Breast epithelium (tissue), 4 donors: ENCODE results near the gene DDX25. TPM values are rescaled to one million over a fixed set of nuclear protein-coding genes. Genes with fewer than 3 reads are reported as not detected.
A peak's percentile ranks its signal among the peaks of the same experiment; 100 is the strongest.

Experiments used
- DNase-seq, 2 donors: peaks; one replicate each; pipeline ENCODE4 v3.0.0-alpha.2; 2019; ENCODE audit warnings: low spot score in 2 of 2
- H3K27ac ChIP-seq, 2 donors: fragments of 200-600 bp; sonication (generic) in 1 of 2; one replicate each; pipeline ENCODE4 v1.5.1; 2016 to 2019; ENCODE audit warnings: mild to moderate bottlenecking in 1 of 2
- H3K27me3 ChIP-seq, 2 donors: fragments of 200-600 bp; sonication (generic) in 1 of 2; one replicate each; pipeline versions ENCODE4 v1.5.1 to v1.6.0; 2017 to 2019; ENCODE audit warnings: control low read depth in 1 of 2, mild to moderate bottlenecking in 1 of 2
- H3K36me3 ChIP-seq: fragments of 200-600 bp; one replicate; pipeline ENCODE4 v1.5.1; 2019
- H3K4me1 ChIP-seq, 2 donors: fragments of 200-600 bp; sonication (generic); one replicate each; pipeline ENCODE4 v1.5.1; 2016 to 2019; ENCODE audit warnings: control low read depth in 1 of 2
- H3K4me3 ChIP-seq, 3 donors: fragments of 200-600 bp; sonication (generic); 1 replicate in 2 of 3; 2 replicates in 1 of 3; pipeline ENCODE4 v1.5.1; 2016 to 2019; ENCODE audit warnings: mild to moderate bottlenecking in 3 of 3, moderate library complexity in 2 of 3
- H3K9me3 ChIP-seq, 2 donors: fragments of 200-600 bp; sonication (generic) in 1 of 2; one replicate each; pipeline ENCODE4 v1.5.1; 2016 to 2019; ENCODE audit warnings: control low read depth in 1 of 2
- POLR2A ChIP-seq: fragments of 450-650 bp; IDR thresholded peaks from one replicate; pipeline ENCODE4 v1.6.1; 2016; ENCODE audit warnings: antibody characterized with exemption, mild to moderate bottlenecking, moderate library complexity
- POLR2AphosphoS5 ChIP-seq, 3 donors: sonication (generic); formaldehyde crosslinking; IDR thresholded peaks; one replicate each; pipeline ENCODE4 v1.6.1; 2017; ENCODE audit warnings: antibody characterized with exemption in 3 of 3
- intact Hi-C: fragments of 100-400 bp; cut with DNase I; formaldehyde crosslinking; loops from one replicate; pipeline ENCODE4 v1.15.1; 2023; ENCODE audit warnings: low total_unique reads
- total RNA-seq, 3 donors: library from RNA; depleted of rRNA; stranded (reverse); fragments of >200 nt; gene quantifications; one replicate each; pipeline ENCODE4 v1.1.0, GENCODE V29; 2016
- TF ChIP-seq, protein P1 (sequence below), 3 donors: fragments of 450-650 bp; IDR thresholded peaks; one replicate each; pipeline ENCODE4 v1.5.1; 2016 to 2017; ENCODE audit warnings: antibody characterized with exemption in 3 of 3, mild to moderate bottlenecking in 3 of 3, moderate library complexity in 3 of 3

The DDX25 gene
- total RNA-seq, 3 donors from 2014 or later = 0.29 TPM; not detected in 2

DNA sequence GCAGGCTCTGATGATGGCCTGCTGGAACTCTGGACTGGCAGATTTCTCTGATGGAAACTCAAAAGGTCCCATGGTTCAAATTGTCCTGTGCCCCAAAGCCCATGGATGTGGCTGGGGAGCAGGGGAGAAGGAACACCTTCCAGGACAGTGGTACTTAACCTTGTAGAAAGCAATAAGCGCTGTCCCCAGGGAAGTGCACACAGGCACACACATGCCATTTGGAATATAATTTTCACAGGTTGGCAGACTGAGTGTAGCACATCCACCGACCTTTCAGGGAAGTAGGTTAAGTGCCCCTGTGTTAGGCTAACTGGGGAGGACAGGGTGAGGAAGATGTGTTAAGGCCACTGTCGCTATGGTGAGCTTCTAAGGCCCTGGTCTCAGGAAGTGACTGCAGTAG, 17.8 kb downstream of the DDX25 start:
- Histone ChIP-seq H3K27me3 (no peaks in the 10 kb centered on the region), H3K36me3 (no peaks in the 10 kb centered on the region), H3K27ac (no peak overlapping the region), H3K9me3 (no peaks in the 10 kb centered on the region), H3K4me3 (no peak overlapping the region), H3K4me1 (no peaks in the 10 kb centered on the region)
- intact Hi-C loops = no loop called here
- DNase-seq = no peak
- TF ChIP-seq POLR2A (no peak), POLR2AphosphoS5 (IDR thresholded peaks at IDR 0.05) (no peak)
- TF ChIP-seq, protein P1, sequence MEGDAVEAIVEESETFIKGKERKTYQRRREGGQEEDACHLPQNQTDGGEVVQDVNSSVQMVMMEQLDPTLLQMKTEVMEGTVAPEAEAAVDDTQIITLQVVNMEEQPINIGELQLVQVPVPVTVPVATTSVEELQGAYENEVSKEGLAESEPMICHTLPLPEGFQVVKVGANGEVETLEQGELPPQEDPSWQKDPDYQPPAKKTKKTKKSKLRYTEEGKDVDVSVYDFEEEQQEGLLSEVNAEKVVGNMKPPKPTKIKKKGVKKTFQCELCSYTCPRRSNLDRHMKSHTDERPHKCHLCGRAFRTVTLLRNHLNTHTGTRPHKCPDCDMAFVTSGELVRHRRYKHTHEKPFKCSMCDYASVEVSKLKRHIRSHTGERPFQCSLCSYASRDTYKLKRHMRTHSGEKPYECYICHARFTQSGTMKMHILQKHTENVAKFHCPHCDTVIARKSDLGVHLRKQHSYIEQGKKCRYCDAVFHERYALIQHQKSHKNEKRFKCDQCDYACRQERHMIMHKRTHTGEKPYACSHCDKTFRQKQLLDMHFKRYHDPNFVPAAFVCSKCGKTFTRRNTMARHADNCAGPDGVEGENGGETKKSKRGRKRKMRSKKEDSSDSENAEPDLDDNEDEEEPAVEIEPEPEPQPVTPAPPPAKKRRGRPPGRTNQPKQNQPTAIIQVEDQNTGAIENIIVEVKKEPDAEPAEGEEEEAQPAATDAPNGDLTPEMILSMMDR (IDR thresholded peaks at IDR 0.05) = no peak

DNA sequence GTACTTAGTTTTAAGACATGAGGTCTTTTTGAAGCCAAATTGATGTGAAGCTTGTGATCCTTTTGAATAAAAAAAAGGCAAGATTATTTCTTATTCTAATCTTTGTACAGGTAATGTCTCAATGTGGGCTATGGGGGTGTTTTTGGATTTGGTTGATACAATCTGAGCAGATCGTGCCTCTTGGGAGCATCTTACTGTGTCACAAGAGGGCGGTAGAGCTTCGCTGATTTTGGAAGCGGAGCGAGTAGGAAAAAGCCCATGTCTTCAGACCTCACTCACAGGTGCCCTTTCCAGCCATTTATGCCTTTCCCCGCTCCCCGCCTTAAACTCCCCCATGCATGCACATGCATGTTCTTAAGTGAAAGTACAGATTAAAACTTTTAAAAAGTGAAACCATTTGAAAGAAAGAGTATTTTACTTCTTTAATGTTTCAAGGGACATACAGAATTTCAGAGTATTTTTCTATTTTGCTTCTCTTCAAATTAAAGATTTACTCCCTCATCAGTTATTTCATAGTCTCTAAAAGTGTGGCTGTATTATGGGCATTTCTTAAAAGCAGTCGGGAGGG, 18.8 kb downstream of the DDX25 start:
- TF ChIP-seq POLR2A (no peak), POLR2AphosphoS5 (IDR thresholded peaks at IDR 0.05) (no peak)
- TF ChIP-seq, protein P1 (IDR thresholded peaks at IDR 0.05) = peak; percentile 32 to 81 (median 73)
- Histone ChIP-seq H3K4me1 (no peaks in the 10 kb centered on the region), H3K27me3 (no peaks in the 10 kb centered on the region), H3K4me3 (no peak overlapping the region), H3K36me3 (no peaks in the 10 kb centered on the region), H3K9me3 (no peaks in the 10 kb centered on the region), H3K27ac (no peak overlapping the region)
- intact Hi-C loops = no loop called here
- peak in 1 of 2 donors; percentile 48 for DNase-seq

DNA sequence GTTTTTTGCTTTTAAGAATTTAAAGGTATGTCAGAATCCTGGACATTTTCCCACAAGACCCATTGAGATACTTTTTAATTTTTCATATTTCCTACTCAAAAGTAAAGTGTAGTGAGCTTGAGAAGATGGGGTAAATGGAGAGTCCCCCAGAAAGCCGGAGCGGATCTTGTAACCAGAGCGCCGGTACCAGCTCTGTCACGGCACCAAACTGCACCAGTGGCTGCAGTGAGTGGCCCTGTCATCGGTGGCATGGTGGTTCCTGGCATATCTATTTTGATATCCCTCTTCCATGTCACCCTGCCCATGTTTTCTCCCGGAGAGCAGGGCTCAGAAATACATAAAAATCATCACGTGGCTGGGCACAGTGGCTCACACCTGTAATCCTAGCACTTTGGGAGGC, 19.3 kb downstream of the DDX25 start:
- DNase-seq = no peak
- TF ChIP-seq POLR2A (no peak), POLR2AphosphoS5 (IDR thresholded peaks at IDR 0.05) (no peak)
- TF ChIP-seq, protein P1 (IDR thresholded peaks at IDR 0.05) = no peak
- H3K36me3 ChIP-seq = no peaks in the 10 kb centered on the region
- no peaks in the 10 kb centered on the region for H3K27me3 ChIP-seq
- no peaks in the 10 kb centered on the region for H3K9me3 ChIP-seq
- H3K27ac ChIP-seq = no peak overlapping the region
- no peak overlapping the region for H3K4me3 ChIP-seq
- intact Hi-C loops = no loop called here
- H3K4me1 ChIP-seq = no peaks in the 10 kb centered on the region

DNA sequence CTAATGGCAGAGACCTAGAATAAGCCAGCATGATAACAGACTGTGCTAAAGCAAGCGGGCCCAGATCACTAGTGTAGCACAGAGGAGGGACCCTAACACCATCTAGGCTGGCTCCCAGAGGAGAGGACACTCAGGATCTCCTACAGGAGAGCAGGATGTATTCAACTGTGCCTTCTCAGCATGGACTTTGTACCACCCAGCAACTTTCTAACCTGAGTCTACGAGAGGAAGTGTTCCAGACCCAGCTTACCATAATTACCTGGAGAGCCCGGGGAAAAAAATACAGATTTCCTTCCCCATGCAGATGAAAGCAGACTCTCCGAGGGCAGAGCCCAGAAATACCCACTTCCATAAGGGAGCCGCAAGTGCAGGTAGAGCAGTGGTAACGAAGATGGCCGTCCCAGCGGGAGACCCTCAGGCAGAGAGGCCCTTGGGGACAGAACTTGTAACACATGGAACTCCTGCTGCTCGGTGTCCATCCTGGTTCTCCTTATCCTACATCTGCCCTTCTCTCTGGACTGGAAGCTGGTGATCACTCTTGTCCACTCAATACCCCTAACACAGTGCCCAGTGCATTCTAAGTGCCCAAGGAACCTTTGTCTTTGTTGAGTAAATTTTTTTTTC, 20.2 kb downstream of the DDX25 start:
- no peak overlapping the region for H3K27ac ChIP-seq
- TF ChIP-seq POLR2AphosphoS5 (IDR thresholded peaks at IDR 0.05) (no peak), POLR2A (no peak)
- TF ChIP-seq, protein P1 (IDR thresholded peaks at IDR 0.05) = no peak
- intact Hi-C loops = no loop called here
- no peaks in the 10 kb centered on the region for H3K27me3 ChIP-seq
- no peaks in the 10 kb centered on the region for H3K9me3 ChIP-seq
- no peaks in the 10 kb centered on the region for H3K4me1 ChIP-seq
- H3K36me3 ChIP-seq = no peaks in the 10 kb centered on the region
- no peak for DNase-seq
- no peak overlapping the region for H3K4me3 ChIP-seq

DNA sequence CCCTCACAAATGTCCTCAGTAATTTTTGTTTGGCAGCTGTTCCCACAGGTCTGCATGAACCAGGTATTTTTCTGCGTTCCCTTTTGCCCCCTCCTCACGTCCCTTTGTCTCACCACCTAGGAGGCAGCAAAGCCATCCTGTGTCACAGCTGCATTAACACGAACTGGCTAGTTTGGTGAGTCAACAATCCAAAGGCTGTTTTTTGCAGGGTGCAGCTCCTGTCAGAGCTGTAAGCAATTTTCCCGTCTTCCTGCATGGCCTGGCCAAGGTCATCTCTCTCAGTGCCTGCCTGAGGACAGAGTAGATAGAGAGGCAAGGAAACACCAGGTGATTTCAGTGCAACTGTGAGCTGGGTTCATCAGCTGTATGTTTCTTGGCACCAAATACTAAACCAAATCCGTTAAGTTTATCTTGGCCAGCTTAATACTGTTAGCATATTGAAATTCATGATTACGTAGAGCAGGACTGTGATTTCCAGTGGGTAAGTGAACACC, 21.0 kb downstream of the DDX25 start:
- no peaks in the 10 kb centered on the region for H3K36me3 ChIP-seq
- DNase-seq = no peak
- no peak for TF ChIP-seq POLR2AphosphoS5 (IDR thresholded peaks at IDR 0.05)
- no peak for TF ChIP-seq POLR2A
- TF ChIP-seq, protein P1 (IDR thresholded peaks at IDR 0.05) = no peak
- H3K4me1 ChIP-seq = no peaks in the 10 kb centered on the region
- H3K27me3 ChIP-seq = no peaks in the 10 kb centered on the region
- H3K4me3 ChIP-seq = no peak overlapping the region
- intact Hi-C loops = no loop called here
- H3K9me3 ChIP-seq = no peaks in the 10 kb centered on the region
- H3K27ac ChIP-seq = no peak overlapping the region
